ENCODE results near the gene ARHGEF1. TPM values are rescaled to one million over a fixed set of nuclear protein-coding genes. Genes with fewer than 3 reads are reported as not detected.

Gene ARHGEF1
- total RNA-seq, result 25.1 and 51.6 TPM in 2 replicates

GRCh38 chr19:41882568-41883462 lies at the start of gene ARHGEF1:
TSS of gene ARHGEF1 (plus strand) at chr19:41883184. CDS start at chr19:41888083, 4,899 bp downstream.

GRCh38 chr19:41844601-41845000 lies 38.4 kb upstream of the ARHGEF1 start, which contains the start of gene LYPD4:
TSS of gene LYPD4 (minus strand) at chr19:41844683. CDS start at chr19:41839285, 5,398 bp downstream.

GRCh38 chr19:41845001-41845050 lies 38.2 kb upstream of the ARHGEF1 start, which contains the start of gene DMRTC2:
TSS of gene DMRTC2 (plus strand) at chr19:41845042. CDS start at chr19:41847429, 2,387 bp downstream.

DNA sequence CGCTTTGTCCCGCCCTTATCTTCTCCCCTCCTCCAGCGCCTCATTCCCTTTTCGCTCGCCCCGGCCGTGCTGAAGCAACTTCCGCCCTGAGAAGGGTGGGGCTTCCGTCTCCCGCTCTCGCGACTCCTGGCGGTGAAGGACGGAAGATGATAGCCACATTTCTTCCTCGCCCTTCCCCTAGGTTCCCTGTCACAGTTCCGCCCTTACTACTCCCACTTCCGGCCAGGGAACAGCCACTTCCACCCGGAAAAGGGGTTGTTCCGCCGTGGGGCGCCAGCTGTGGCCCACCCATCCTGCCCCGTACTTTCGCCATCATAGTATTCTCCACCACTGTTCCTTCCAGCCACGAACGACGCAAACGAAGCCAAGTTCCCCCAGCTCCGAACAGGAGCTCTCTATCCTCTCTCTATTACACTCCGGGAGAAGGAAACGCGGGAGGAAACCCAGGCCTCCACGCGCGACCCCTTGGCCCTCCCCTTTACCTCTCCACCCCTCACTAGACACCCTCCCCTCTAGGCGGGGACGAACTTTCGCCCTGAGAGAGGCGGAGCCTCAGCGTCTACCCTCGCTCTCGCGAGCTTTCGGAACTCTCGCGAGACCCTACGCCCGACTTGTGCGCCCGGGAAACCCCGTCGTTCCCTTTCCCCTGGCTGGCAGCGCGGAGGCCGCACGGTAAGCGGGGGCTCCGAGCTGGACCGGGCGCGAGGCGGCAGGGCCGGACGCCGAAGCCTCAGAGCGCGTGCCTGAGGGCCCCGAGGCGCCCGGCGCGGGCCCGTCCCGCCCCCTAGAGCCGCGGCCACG lies 23.2 kb upstream of the ARHGEF1 start, which contains the start of gene RPS19:
RPS19 (plus strand) TSS at position 638 of the 801 bp plus-strand sequence. CDS start 520 bp downstream, outside the sequence.

GRCh38 chr19:41876847-41877832 lies 5.8 kb upstream of the ARHGEF1 start, which contains the start of gene CD79A:
TSS of gene CD79A (plus strand) at chr19:41877279. CDS start at chr19:41877305, 26 bp downstream.

GRCh38 chr19:41928221-41928683 lies 45.3 kb downstream of the ARHGEF1 start, which contains the start of gene ERFL:
TSS of gene ERFL (minus strand) at chr19:41928449. CDS start at chr19:41912919, 15,530 bp downstream.

Other genes starting within 250 kb of the ARHGEF1 start
- not detected in 2 replicates for gene CEACAM7, start 194.9 kb upstream of the ARHGEF1 start, total RNA-seq
- gene CEACAM5, start 174.6 kb upstream of the ARHGEF1 start, total RNA-seq, result not detected in 2 replicates
- gene CEACAM6, start 127.7 kb upstream of the ARHGEF1 start, total RNA-seq, result not detected in 2 replicates
- not detected in 2 replicates for gene CEACAM3, start 86.6 kb upstream of the ARHGEF1 start, total RNA-seq
- gene LYPD4, start 38.5 kb upstream of the ARHGEF1 start, total RNA-seq, result not detected in 2 replicates
- gene DMRTC2, start 38.1 kb upstream of the ARHGEF1 start, total RNA-seq, result not detected in 2 replicates
- gene RPS19, start 22.9 kb upstream of the ARHGEF1 start, total RNA-seq, result 1,514 and 2,811 TPM in 2 replicates
- 0.19 TPM in 1 of 2 replicates, not detected in the other for gene CD79A, start 5.9 kb upstream of the ARHGEF1 start, total RNA-seq
- gene ERFL, start 45.3 kb downstream of the ARHGEF1 start, total RNA-seq, result under 0.01 TPM in 1 of 2 replicates, not detected in the other
- 141 and 201 TPM in 2 replicates for gene RABAC1, start 76.1 kb downstream of the ARHGEF1 start, total RNA-seq
- under 0.01 TPM in 1 of 2 replicates, not detected in the other for gene ATP1A3, start 111.0 kb downstream of the ARHGEF1 start, total RNA-seq
- 0.19 and 0.28 TPM in 2 replicates for gene GRIK5, start 187.0 kb downstream of the ARHGEF1 start, total RNA-seq
- 7.6 and 12.7 TPM in 2 replicates for gene ZNF574, start 193.0 kb downstream of the ARHGEF1 start, total RNA-seq
- gene POU2F2, start 249.3 kb downstream of the ARHGEF1 start, total RNA-seq, result 0.19 and 0.56 TPM in 2 replicates

Data from regular cardiac myocyte (primary cell).